Measurements from ENCODE around the gene B4GALT2. TPM values are rescaled to one million over a fixed set of nuclear protein-coding genes. Genes with fewer than 3 reads are reported as not detected.

B4GALT2 gene
- total and polyA plus RNA-seq, 3 donors from 2014 or later = 40.9 to 65.9 (median 47.7) TPM

- Histone ChIP-seq H3K27ac (no peak overlapping the region), H3K27me3 (no peaks in the 10 kb centered on the region), H3K4me1 (peaks cover 21% of the 10 kb centered on the region), H3K9me3 (no peaks in the 10 kb centered on the region), H3K4me3 (no peak overlapping the region), H3K36me3 (ENCODE audit: low read depth, missing control alignments) (no peaks in the 10 kb centered on the region)
- intact Hi-C loops (cut with DNase I; ENCODE audit: low total_unique reads) = no loop called here
- TF ChIP-seq, protein P1, sequence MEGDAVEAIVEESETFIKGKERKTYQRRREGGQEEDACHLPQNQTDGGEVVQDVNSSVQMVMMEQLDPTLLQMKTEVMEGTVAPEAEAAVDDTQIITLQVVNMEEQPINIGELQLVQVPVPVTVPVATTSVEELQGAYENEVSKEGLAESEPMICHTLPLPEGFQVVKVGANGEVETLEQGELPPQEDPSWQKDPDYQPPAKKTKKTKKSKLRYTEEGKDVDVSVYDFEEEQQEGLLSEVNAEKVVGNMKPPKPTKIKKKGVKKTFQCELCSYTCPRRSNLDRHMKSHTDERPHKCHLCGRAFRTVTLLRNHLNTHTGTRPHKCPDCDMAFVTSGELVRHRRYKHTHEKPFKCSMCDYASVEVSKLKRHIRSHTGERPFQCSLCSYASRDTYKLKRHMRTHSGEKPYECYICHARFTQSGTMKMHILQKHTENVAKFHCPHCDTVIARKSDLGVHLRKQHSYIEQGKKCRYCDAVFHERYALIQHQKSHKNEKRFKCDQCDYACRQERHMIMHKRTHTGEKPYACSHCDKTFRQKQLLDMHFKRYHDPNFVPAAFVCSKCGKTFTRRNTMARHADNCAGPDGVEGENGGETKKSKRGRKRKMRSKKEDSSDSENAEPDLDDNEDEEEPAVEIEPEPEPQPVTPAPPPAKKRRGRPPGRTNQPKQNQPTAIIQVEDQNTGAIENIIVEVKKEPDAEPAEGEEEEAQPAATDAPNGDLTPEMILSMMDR (IDR thresholded peaks at IDR 0.05) = no peak
- no peak for TF ChIP-seq POLR2A (IDR thresholded peaks at IDR 0.05)
- DNase-seq = no peak
- 93 to 94% methylated on average over 15 to 20 of the region's 20 CpGs for WGBS, 2 donors
Observed at GRCh38 chr1:43981135-43981491, 2.1 kb downstream of the B4GALT2 start.

DNA sequence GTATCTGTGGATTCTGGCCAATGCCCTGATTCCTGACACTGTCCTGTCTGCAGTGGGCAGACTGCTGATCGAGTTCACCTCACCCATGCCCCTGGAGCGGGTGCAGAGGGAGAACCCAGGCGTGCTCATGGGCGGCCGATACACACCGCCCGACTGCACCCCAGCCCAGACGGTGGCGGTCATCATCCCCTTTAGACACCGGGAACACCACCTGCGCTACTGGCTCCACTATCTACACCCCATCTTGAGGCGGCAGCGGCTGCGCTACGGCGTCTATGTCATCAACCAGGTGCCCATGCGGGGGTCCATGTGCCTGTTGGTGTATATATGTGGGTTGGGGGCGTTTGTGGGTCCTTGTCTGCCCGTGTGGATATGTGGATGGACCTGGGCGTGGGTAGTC is 2.6 kb downstream of the B4GALT2 start:
- H3K9me3 ChIP-seq = no peaks in the 10 kb centered on the region
- 96 to 97% methylated on average over 15 to 20 of the region's 20 CpGs for WGBS, 2 donors
- H3K27me3 ChIP-seq = no peaks in the 10 kb centered on the region
- intact Hi-C loops (cut with DNase I; ENCODE audit: low total_unique reads) = no loop called here
- no peak overlapping the region for H3K27ac ChIP-seq
- no peak for DNase-seq
- TF ChIP-seq, protein P1 (IDR thresholded peaks at IDR 0.05) = no peak
- no peak for TF ChIP-seq POLR2A (IDR thresholded peaks at IDR 0.05)
- no peaks in the 10 kb centered on the region for H3K36me3 ChIP-seq (ENCODE audit: low read depth, missing control alignments)
- H3K4me1 ChIP-seq = peaks cover 19% of the 10 kb centered on the region
- no peak overlapping the region for H3K4me3 ChIP-seq

DNA sequence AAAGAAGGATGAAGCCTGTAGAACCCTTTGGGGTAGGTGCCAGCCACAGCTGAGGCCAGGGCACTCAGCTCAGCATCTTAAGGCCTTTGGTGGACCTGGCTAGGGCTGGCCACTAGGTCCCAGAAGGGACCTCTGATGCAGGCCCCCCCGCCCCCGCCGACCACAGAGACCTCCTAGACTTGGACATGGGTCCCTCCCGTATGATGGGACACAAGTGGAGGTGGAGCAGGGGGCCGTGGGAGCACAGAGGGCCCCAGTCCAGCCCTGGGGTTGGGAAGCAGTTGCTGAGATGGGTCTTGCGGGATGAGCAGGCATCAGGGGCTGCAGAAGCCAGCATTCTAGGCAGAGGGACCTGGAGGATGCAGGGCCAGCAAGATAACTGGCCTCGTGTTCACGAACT is 3.2 kb downstream of the B4GALT2 start:
- TF ChIP-seq, protein P1 (IDR thresholded peaks at IDR 0.05) = no peak
- TF ChIP-seq POLR2A (IDR thresholded peaks at IDR 0.05) = no peak
- no peak for DNase-seq
- Histone ChIP-seq H3K36me3 (ENCODE audit: low read depth, missing control alignments) (no peaks in the 10 kb centered on the region), H3K4me1 (peaks cover 19% of the 10 kb centered on the region), H3K27me3 (no peaks in the 10 kb centered on the region), H3K4me3 (no peak overlapping the region), H3K27ac (no peak overlapping the region), H3K9me3 (no peaks in the 10 kb centered on the region)
- 92 to 94% methylated on average over 6 to 8 of the region's 8 CpGs for WGBS, 2 donors
- intact Hi-C loops (cut with DNase I; ENCODE audit: low total_unique reads) = no loop called here

DNA sequence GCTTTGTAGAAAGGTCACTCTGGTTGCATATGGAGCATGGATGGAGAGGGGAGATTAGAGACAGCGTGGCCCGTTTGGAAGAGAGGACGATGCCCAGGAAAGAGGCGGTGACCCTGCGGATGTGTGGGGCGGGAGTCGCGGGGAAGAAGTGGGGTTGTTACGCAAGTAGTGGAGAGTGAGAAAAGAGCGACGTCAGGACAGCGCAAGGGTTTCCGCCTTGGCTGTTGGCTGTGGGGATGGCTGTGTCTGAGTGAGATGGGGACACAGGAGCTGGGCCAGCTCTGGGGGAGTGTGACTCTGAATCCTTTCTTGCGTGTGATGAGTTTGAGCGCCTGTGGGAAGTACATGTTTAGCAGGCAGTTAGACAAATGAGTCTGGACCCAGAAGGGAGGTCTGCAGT is 3.8 kb downstream of the B4GALT2 start:
- H3K27ac ChIP-seq = no peak overlapping the region
- 86 to 88% methylated on average over 15 of the region's 15 CpGs for WGBS, 2 donors
- H3K27me3 ChIP-seq = no peaks in the 10 kb centered on the region
- DNase-seq = no peak
- intact Hi-C loops (cut with DNase I; ENCODE audit: low total_unique reads) = no loop called here
- H3K4me3 ChIP-seq = no peak overlapping the region
- TF ChIP-seq, protein P1 (IDR thresholded peaks at IDR 0.05) = no peak
- no peak for TF ChIP-seq POLR2A (IDR thresholded peaks at IDR 0.05)
- no peaks in the 10 kb centered on the region for H3K9me3 ChIP-seq
- peaks cover 19% of the 10 kb centered on the region for H3K4me1 ChIP-seq
- H3K36me3 ChIP-seq (ENCODE audit: low read depth, missing control alignments) = no peaks in the 10 kb centered on the region

GRCh38 chr1:43983253-43983899 is 4.4 kb downstream of the B4GALT2 start:
- no peaks in the 10 kb centered on the region for H3K9me3 ChIP-seq
- no peaks in the 10 kb centered on the region for H3K36me3 ChIP-seq (ENCODE audit: low read depth, missing control alignments)
- no peak overlapping the region for H3K4me3 ChIP-seq
- H3K27ac ChIP-seq = no peak overlapping the region
- TF ChIP-seq POLR2A (IDR thresholded peaks at IDR 0.05) = no peak
- TF ChIP-seq, protein P1 (IDR thresholded peaks at IDR 0.05) = no peak
- H3K27me3 ChIP-seq = no peaks in the 10 kb centered on the region
- WGBS, 2 donors = 82 to 86% methylated on average over 12 of the region's 12 CpGs
- DNase-seq = no peak
- intact Hi-C loops (cut with DNase I; ENCODE audit: low total_unique reads) = no loop called here
- peaks cover 14% of the 10 kb centered on the region for H3K4me1 ChIP-seq

All from testis (tissue), 3 donors.